Jurkat, Clone E6-1 (cell line): ENCODE measurements around the gene KDM1A. TPM values are rescaled to one million over a fixed set of nuclear protein-coding genes. Genes with fewer than 3 reads are reported as not detected.
"Not testable (repeated sequence)": the region's sequence is repeated elsewhere in the genome, so short reads cannot be mapped to it uniquely, and the experiment has no call there.

Experiments
- DNase-seq: peaks from one replicate; pipeline ENCODE4 v3.0.0-alpha.2; 2011; ENCODE audit warnings: low read depth, low spot score
- H3K4me3 ChIP-seq: 2 replicates; pipeline ENCODE4 v1.5.1; 2011; ENCODE audit warnings: mild to moderate bottlenecking, low read length, control low read depth, moderate library complexity
- polyA plus RNA-seq: library from polyadenylated mRNA; unstranded; fragments of >200 nt; gene quantifications from one replicate; pipeline ENCODE4 v1.2.1, GENCODE V29; 2012; ENCODE audit warnings: missing spikeins; ENCODE audit not compliant: insufficient read length, insufficient read depth

Gene KDM1A
- polyA plus RNA-seq, result 157 TPM

DNA sequence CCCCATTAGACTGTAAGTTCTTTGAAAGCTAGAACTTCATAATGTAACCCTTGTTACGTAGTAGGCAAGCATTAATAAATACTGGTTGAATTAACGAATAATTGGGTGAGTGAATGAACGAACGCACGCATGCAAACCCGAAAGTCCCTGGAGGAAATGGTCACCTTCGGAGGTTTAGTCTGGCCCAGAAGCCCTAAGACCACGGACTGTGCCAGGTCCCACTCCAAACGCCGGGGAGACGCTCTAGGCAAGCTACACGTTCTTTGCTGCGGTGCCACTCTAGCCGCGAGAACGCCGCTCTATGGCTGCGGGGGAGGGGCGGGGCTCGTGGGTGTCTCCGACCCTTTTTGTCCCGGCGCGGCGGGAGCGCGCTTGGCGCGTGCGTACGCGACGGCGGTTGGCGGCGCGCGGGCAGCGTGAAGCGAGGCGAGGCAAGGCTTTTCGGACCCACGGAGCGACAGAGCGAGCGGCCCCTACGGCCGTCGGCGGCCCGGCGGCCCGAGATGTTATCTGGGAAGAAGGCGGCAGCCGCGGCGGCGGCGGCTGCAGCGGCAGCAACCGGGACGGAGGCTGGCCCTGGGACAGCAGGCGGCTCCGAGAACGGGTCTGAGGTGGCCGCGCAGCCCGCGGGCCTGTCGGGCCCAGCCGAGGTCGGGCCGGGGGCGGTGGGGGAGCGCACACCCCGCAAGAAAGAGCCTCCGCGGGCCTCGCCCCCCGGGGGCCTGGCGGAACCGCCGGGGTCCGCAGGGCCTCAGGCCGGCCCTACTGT, at the start of gene KDM1A:
Gene KDM1A, plus strand, starts transcription at position 375 of the 769 bp plus-strand sequence. Its CDS starts 129 bp downstream, at position 504.
- DNase-seq, result peak; percentile 92

DNA sequence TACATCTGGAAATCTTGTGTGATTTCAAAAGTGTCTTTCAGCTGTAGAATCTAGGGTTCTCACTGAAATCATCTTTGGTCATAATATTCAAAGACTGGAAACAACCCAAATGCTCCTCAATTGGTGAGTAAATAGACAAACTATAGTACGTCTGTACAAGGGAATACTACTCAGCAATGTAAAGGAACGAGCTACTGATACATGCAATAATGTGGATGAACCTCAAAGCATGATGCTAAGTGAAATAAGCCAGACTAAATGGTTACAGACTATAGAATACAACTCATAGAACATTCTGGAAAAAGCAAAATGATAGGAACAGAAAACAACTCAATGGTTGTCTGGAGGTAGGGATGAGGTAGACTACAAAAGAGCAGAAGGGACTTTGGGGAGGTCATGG, 49.2 kb upstream of the KDM1A start:
- DNase-seq, result no peak
- H3K4me3 ChIP-seq, result no peak overlapping the region

More for the DNA sequence above, at the start of gene KDM1A:
- H3K4me3 ChIP-seq, result peak within 1 kb of the TSS; percentile 85

DNA sequence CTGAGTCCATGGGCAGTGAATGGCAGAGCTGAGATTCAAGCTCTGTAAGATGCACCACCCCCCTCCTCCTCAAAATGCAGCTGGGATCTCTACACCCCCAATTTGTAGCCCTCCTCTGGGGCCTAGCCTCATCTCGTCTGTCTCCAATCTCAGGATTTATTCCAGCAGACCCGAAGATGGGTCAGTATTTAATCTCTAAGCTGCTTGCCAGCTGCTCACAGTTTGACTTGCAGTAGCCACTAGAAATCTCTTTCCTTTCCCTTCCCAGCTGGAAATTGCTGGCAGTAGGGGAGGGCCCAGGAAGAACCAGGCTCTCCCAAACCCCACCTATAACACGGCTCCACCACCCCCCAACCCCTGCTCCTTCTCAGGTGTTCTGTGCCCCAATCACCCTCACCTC, 48.1 kb upstream of the KDM1A start:
- no peak for DNase-seq
- H3K4me3 ChIP-seq, result no peak overlapping the region

DNA sequence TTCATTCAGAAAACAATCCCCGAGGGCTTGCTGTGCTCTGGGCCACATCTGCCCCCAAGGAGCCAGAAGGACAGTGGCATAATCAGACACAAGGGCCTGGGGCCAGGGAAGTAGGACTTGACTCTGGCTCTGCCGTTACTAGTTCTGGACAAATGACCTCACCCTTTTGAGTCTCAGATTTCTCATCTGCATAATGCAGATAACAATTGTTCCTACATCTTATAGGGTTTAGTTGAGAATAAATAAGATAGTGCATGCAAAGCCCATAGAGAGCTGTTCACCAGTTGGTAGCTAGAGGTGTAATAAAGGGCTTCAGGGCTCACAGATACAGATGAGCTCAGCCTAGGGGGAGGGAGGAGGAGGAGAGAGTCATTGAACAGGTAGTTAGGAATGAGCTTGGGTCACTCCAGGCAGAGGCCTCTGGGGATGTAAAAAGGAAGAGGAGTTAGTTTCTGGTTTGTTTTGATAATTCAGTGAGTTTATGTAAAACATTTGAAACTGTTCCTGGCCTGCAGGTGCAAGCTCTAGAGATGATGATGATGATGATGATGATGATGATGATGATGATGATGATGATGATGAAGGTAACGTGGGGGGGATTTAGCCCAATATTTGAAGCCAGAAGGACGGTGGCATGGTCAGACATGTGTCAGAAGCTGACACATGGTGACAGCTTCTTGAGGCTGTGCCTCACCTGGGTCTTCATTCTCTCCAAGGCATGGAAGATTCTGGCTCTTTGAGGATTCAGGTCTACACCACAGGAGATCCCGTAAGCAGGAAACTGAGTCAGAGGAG, 47.5 kb upstream of the KDM1A start:
- DNase-seq, result no peak
- no peak overlapping the region for H3K4me3 ChIP-seq

DNA sequence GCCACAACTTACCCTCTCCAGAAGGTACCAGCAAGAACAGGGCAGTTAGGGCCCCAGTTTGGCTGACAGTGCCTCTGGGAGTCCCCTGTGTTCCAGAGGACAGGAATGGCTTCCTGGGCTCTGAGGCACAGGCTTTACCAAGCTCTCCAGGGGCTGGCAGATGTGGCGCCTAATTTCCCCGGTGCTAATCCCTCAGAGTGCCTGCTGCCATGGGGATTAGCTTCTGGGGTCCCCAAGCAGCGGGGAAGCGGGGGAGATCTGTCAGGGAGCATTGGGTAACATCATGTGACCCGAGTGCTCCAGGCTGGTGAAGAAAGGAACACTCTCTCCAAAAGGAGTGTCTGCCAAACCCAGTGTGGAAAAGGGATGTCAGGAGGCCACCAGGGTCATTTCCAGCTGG, 46.5 kb upstream of the KDM1A start, which contains the start of gene LACTBL1:
Gene LACTBL1, minus strand, starts transcription at position 107 of the 400 bp plus-strand sequence. CDS start 550 bp downstream, outside the sequence.
- no peak for DNase-seq
- H3K4me3 ChIP-seq, result no peak within 1 kb of the TSS

DNA sequence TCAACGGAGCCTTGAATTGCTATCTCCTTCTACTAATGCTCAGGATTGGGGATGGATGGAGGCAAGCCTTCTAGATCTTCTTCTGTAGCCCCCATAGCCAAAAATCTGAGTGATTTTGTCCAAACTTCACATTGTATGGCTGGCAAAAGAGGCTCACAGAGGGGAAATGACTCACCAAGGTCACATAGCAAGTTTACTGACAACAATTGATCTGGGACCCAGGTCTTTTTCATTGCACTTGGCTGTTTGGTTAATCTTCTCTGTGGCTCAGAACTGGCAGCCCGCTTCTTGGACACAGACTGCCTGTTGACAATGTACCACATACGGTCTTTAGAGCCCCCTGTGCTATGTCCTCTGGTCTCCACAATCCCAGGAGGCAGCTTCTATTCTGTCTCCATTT, 43.6 kb upstream of the KDM1A start:
- no peak for DNase-seq
- H3K4me3 ChIP-seq, result no peak overlapping the region

DNA sequence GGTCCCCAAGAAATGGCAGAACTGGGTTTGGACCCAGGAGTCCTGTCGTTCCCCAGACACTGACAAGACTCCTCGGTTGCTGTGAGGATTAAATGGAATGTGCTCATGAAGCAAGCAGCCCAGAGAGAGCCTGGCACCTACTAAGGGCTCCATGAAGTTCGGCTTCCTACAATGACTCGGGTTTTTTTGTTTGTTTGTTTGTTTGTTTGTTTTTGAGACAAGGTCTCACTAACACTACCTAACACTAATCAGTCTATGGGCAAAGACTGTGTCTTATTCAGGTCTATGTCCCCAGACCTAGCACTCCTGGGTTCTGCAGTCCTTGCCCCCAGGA, 43.2 kb upstream of the KDM1A start:
- no peak overlapping the region for H3K4me3 ChIP-seq
- DNase-seq, result no peak

DNA sequence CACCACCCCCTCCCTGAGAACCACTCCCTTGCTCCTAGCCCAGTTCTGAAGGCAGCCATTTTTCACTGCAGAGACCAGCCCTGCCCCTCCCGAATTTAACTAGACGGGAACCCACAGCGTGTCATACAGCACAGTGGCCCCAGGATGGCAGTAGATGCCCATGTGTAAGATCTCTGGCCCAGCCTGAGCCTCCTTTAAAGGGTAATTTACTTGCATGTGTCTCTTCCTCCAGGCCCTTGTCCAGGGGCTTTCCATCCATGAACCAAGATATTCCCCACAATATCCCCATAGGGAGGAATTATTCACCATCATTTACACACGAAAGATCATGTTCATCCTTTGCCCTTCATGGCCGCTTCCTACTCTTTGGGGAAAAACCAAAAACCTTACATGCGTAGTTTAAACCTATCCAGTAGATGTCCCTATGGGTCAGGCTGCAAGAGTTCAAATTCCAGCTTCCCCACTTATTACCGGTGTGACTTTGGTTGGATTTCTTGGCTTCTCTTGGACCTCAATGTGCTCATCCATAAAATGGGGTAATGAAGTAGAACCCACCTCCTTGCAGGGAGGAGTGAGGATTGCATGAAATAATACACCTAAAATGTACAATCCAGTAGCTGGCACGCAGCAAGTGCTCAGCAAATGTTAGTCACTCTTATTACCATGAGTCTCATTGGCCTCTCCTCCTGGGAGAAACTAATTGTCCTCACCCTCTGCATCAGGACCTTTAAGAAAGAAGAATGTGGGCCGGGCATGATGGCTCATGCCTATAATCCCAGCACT, 42.6 kb upstream of the KDM1A start:
- DNase-seq, result peak; percentile 59
- H3K4me3 ChIP-seq, result no peak overlapping the region

DNA sequence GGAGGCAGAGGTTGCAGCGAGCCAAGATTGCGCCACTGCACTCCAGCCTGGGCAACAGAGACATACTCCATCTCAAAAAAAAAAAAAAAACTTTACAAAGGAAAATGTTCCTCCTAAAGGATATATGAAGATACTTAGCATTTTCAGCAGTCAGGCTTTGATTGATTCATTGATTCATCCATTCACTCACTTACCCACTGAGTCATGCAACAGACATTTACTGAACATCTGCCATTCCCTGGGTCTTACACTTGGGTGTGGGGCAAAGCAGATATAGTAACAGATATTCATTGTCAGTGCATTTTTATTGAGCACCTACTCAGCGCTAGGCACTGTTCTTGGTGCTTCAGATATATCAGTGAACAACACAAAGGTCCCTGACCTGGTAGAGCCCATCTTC, 41.0 kb upstream of the KDM1A start:
- DNase-seq, result no peak
- no peak overlapping the region for H3K4me3 ChIP-seq

DNA sequence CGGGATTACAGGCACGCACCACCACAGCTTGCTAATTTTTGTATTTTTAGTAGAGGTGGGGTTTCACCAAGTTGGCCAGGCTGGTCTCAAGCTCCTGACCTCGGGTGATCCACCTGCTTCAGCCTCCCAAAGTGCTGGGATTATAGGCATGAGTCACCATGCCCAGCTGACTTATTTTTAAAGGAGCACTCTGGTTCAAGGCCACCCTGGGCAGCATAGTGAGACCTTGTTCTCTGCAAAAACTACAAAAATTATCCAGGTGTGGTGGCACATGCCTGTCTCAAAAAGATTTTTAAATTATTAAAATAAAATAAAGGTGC, 38.8 kb upstream of the KDM1A start:
- not testable (repeated sequence) for DNase-seq, H3K4me3 ChIP-seq

DNA sequence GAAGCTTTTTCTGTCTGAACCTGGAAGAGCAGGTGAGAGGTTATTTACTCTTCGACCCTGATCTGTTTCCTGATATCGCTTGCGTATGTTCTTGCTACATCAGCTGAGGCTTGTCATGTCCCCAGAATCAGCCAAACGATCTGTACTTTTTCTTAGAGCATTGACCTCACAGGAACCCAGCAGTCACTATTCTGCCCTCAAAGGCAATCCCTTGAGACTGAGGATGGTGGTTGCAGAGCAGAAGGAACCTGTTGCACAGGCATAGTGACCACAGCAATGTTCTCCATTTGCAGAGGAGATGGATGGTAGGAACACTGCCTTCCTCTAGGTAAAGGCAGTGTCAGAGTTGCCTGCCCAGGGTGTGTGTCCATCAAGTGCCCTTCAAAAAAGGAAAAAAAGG, 35.3 kb upstream of the KDM1A start:
- DNase-seq, result no peak
- H3K4me3 ChIP-seq, result no peak overlapping the region

DNA sequence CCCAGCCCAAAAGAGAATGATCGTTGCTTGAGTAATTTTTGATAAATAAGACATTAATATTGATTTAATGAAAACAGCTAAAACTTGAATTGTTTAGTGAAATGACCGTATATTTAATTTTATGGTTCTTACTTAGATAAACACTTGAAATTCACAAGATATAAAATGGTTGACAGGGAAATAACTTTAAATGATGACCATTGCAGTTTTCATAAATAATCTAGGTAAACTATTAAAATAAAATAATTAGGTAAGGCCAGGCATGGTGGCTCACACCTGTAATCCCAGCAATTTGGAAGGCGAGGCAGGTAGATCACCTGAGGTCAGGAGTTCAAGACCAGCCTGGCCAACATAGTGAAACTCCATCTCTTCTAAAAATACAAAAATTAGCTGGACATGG, 26.9 kb upstream of the KDM1A start:
- H3K4me3 ChIP-seq, DNase-seq: not testable (repeated sequence)

DNA sequence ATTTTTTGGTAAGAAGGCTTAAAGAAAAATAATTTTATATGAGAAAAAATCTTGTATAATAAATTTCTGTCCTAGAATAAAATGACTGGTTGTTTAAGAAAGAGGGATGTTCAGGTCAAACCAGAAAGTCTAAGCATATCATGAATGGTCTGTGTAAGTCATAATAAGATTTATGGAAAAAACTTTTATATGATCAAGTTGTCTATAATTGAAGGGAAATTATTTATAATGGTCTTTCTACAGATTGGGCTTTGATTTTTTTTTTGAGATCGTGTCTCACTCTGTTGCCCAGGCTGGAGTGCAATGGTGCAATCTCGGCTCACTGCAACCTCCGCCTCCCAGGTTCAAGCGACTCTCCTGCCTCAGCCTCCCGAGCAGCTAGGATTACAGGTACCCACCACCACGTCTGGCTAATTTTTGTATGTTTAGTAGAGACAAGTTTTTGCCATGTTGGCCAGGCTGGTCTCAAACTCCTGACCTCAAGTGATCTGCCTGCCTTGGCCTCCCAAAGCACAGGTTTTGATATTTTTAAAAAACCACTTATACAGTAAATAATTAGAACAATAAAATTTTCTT, 26.0 kb upstream of the KDM1A start:
- DNase-seq, result not testable (repeated sequence)

DNA sequence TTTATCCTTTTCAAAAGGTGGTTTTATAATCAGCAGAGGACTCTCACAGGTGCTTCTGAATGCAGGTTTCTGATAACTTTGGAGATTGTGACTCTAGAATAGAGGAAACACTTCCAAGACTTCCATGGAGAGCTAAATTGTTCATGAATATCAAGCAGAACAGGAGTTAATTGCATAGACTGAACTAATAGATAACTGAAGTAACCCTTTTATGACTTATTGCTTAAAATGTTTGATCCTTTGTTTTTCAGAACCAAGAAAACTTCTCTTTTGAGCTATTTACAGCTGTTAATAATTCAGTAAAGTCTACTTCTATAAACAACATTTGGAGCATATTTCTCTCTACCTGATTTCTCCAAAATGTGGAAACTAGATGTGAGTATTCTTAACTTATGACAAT, 23.5 kb upstream of the KDM1A start:
- no peak overlapping the region for H3K4me3 ChIP-seq
- no peak for DNase-seq

More for the DNA sequence above, 26.0 kb upstream of the KDM1A start:
- not testable (repeated sequence) for H3K4me3 ChIP-seq

DNA sequence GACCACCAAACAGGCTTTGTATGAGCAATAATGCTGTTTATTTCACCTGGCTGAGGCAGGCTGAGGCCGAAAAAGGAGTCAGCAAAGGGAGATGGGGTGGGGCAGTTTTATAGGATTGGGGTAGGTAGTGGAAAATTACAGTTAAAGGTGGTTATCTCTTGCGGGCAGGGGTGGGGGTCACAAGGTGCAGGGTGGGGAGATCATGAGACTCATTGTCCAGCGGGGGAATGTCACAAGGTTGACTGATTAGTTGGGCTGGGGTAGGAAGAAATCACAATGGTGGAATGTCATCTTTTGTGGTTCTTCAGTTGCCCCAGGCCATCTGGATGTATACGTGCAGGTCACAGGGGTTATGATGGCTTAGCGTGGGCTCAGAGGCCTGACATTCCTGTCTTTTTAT, 21.7 kb upstream of the KDM1A start:
- DNase-seq, H3K4me3 ChIP-seq: not testable (repeated sequence)

DNA sequence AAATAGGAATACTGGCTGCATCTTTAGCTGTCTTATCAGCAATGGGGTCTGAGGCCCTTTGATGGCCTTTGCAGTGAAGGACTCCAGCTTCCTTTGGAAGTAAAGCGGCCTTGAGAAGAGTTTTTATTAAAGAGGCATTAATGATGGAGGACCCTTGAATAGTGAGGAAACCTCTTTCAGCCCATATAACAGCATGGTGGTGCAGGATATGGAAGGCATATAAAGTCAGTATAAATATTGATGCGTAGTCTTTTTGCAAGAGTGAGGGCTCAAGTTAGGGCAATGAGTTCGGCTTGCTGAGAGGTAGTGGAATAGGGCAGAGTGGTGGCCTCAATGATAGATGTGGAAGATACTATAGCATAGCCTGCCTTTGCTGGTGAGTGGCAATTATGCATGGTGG, 19.1 kb upstream of the KDM1A start:
- not testable (repeated sequence) for DNase-seq, H3K4me3 ChIP-seq

DNA sequence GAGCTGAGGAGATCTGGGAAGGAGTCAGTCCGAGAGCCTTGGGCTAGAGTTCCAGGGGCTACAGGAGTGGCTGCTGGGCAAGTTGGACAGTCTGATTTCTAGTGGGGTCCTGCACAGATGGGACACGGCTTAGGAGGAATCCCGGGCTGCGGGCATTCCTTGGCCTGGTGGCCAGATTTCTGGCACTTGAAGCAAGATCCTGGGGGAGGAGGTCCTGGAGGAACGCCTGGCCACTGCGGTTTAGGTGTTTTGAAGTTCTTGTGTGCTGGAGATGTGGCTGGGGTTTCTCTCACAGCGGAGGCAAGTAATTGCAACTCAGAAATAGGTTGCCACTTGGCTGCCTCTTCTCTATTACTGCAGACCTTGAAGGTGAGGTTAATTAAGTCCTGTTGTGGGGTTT, 17.1 kb upstream of the KDM1A start:
- not testable (repeated sequence) for H3K4me3 ChIP-seq, DNase-seq

DNA sequence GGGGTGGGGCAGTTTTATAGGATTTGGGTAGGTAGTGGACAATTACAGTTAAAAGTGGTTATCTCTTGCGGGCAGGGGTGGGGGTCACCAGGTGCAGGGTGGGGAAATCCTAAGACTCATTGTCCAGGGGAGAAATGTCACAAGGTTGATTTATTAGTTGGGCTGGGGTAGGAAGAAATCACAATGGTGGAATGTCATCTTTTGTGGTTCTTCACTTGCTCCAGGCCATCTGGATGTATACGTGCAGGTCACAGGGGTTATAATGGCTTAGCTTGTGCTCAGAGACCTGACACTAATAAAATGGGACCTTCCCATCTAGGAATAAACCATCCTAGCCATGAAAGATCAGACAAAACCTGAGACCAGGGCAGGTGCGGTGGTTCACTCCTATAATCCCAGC, 15.2 kb upstream of the KDM1A start:
- no peak overlapping the region for H3K4me3 ChIP-seq
- DNase-seq, result no peak

DNA sequence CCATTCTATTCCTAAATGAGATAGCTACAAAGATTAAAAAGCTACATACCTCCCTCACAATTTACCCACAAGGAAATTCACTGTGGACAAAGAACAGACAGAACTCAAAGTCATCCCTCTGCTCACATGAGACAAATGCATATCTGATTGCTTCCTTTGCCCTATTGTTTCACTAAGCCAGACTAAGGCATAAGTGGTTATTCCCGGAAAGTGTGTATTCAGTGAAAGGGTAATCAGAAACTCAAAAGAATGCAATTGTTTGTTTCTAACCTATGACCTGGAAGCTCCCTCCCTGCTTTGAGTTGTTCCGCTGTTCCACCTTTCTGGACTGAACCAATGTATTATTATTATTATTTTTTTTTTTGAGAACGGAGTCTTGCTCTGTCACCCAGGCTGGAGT, 14.5 kb upstream of the KDM1A start:
- not testable (repeated sequence) for H3K4me3 ChIP-seq, DNase-seq
